ENCODE measurements around the gene GASK1A.
"Not testable (repeated sequence)": the region's sequence is repeated elsewhere in the genome, so short reads cannot be mapped to it uniquely, and the experiment has no call there.

GASK1A gene

GRCh38 chr3:43032646-43033628 lies 53.8 kb downstream of the GASK1A start:
- DNase-seq: no peak

GRCh38 chr3:43034200-43034599 lies 55.1 kb downstream of the GASK1A start:
- no peak for DNase-seq

- DNase-seq: no peak
These were observed 55.8 kb downstream of the GASK1A start for GRCh38 chr3:43034911-43035310.

GRCh38 chr3:43035801-43036365 lies 56.8 kb downstream of the GASK1A start:
- no peak for DNase-seq

GRCh38 chr3:43036621-43037423 lies 57.7 kb downstream of the GASK1A start:
- DNase-seq: no peak

- DNase-seq: no peak
These were observed 58.9 kb downstream of the GASK1A start for GRCh38 chr3:43038010-43038409.

GRCh38 chr3:43041517-43041916 lies 62.4 kb downstream of the GASK1A start:
- DNase-seq: no peak

GRCh38 chr3:43043071-43043766 lies 64.1 kb downstream of the GASK1A start:
- no peak for DNase-seq

- DNase-seq: no peak
These were observed 64.7 kb downstream of the GASK1A start for GRCh38 chr3:43043793-43044192.

- DNase-seq: not testable (repeated sequence)
These were observed 66.0 kb downstream of the GASK1A start for GRCh38 chr3:43045079-43045478.

- DNase-seq: no peak
These were observed 67.5 kb downstream of the GASK1A start for GRCh38 chr3:43046583-43046982.

- DNase-seq: no peak
These were observed 69.4 kb downstream of the GASK1A start for GRCh38 chr3:43048470-43048869.

- no peak for DNase-seq
These were observed 74.2 kb downstream of the GASK1A start for GRCh38 chr3:43053291-43053690.

- DNase-seq: no peak
These were observed 75.6 kb downstream of the GASK1A start for GRCh38 chr3:43054754-43055153.

GRCh38 chr3:43055393-43055792 lies 76.3 kb downstream of the GASK1A start:
- no peak for DNase-seq

GRCh38 chr3:43055806-43056770 lies 77.0 kb downstream of the GASK1A start:
- DNase-seq: no peak

- DNase-seq: no peak
These were observed 80.3 kb downstream of the GASK1A start for GRCh38 chr3:43059456-43059855.

GRCh38 chr3:43061101-43061895 lies 82.2 kb downstream of the GASK1A start:
- no peak for DNase-seq

GRCh38 chr3:43062040-43062563 lies 83.0 kb downstream of the GASK1A start:
- no peak for DNase-seq

GRCh38 chr3:43062564-43063040 lies 83.5 kb downstream of the GASK1A start:
- no peak for DNase-seq

Measured in DMS53 (cell line).